ENCODE measurements around the gene SHROOM2. TPM values are rescaled to one million over a fixed set of nuclear protein-coding genes. Genes with fewer than 3 reads are reported as not detected.

SHROOM2 gene
- total RNA-seq, 1 donor from 2014 or later: 33.0 TPM

DNA sequence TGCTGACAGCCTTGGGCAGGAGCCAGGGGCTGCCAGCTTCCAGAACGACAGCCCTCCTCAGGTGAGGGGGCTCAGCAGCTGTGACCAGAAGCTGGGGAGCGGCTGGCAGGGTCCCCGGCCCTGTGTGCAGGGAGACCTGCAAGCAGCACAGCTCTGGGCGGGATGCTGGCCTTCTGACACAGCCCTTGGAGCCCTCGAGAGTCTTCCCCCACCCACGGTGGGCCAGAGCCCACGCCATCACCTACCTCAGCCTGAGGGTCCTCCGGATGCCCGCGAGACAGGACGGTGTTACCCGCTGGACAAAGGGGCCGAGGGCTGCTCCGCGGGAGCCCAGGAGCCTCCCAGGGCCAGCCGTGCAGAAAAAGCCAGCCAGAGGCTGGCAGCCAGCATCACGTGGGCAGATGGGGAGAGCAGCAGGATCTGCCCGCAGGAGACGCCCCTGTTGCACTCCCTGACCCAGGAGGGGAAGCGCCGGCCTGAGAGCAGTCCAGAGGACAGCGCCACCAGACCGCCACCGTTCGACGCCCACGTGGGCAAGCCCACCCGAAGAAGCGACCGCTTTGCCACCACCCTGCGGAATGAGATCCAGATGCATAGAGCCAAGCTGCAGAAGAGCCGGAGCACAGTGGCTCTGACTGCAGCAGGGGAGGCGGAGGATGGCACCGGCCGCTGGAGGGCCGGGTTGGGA is 109.1 kb downstream of the SHROOM2 start:
- no peak for DNase-seq (ENCODE audit: low read depth)

DNA sequence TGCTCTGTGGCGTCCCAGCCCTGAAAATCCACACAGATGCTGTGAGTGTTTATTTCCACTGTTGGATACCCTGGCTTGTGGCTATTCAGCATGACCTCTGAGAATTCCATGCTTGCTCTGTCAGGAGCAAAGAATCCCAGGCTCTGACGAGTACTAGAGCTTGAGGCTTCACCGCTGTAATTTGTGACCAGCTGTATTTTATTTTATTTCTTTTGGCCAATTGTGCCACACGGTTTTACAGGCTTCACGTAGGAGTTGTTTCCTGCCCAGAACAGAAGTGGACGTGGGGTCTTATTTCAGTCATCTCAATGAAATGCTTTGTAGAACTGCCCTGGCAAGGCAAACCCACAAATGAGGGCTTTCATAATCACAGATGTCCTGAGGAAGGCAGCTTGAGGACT is 111.5 kb downstream of the SHROOM2 start:
- peak; percentile 18 for DNase-seq (ENCODE audit: low read depth)

DNA sequence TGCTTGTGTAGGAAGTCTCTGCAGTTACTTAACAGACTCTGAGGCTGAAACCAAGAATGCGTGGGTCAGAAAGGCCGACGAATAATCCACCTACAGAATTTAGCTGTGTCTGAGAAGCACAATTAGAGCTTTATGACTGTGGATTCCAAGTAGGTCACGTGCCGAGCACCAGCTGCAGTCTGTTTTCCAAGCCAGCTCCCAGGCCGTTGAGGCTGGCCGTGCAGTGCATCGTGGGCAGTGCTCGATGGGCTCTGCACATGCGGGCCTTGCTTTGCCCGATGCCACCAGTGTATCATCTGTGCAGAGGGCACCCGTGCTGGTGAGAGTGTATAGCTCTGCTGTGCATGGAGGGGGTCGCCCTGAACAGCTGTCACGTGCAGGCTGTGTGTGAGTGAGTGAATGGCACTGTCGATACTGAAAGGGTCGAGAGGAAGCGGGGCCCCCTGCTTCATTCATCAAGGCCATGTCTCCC is 113.4 kb downstream of the SHROOM2 start:
- DNase-seq (ENCODE audit: low read depth): peak; percentile 22

DNA sequence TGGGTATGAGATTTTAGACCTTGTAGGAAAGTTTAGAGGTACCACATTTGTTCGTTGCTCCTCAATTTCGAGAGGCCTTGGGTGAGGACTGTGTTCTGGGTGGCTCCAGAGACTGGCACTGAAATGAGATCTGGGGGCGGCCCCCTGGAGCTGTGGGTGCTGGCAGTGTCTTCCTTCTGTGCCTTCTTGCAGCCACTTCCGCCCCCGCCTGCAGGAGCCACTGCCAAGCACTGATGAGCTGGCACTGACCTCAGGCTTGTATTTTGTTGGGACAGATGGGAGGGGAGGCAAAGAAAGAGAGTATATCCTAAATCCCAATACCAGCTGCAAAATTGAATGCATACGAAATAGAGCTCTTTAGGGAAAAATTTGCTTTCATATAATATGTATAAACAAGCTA is 116.4 kb downstream of the SHROOM2 start:
- DNase-seq (ENCODE audit: low read depth): no peak

DNA sequence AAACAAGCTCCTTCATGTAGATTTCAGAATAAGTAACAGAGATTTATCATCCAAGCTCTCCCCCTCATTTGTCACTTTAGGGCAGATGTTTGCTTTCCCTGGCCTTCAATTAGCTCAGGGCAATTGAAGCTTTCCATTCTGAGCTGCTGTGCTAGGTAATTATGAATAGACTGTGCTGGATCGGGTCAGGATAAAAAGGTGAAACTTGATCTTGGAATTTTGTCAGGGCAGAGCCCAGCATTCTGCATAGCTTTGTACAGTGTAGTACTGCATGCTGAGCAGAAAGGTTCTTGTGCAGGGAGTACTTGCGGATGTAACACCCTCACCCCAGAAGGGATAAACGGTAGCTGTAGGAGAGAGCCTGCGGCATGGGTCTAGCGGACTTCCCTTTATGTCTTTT is 116.9 kb downstream of the SHROOM2 start:
- no peak for DNase-seq (ENCODE audit: low read depth)

DNA sequence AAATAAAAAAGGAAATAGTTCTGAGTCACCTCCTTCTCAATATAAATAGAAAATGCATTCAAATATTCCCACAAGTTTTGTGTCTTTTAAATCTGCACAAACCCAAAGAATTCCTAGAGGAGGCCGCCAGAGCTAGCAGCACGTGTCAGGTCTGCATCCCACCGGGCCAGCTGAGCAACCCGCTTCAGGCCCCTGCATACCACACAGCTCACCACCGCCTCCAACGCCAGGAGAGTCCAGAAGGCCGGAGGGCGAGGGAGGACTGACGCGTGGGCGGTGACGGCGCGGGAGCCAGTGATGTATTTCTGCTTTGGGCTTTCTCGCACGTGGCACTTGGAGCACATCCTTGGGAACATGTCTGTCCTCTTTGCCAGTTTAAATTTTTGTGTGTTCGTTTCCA is 119.1 kb downstream of the SHROOM2 start:
- no peak for DNase-seq (ENCODE audit: low read depth)

DNA sequence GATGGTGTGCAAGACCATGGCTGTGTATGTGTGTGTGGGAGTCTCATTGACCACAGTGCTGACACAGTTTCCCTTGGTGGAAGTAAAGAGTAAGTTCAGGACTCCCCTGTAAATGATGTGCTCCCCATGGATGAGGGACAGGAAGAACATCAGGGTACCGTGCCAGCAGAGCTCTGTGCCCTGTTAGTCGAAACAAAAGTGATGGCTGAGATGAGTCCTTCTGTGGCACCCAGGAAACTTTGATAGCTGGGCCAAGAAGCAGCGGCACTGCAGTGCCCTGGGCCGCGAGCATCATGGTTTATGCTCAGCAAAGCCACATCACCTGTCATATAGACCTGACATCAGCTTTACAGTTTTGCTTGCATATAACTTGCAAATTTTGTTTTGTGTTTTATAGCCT is 119.5 kb downstream of the SHROOM2 start:
- no peak for DNase-seq (ENCODE audit: low read depth)

DNA sequence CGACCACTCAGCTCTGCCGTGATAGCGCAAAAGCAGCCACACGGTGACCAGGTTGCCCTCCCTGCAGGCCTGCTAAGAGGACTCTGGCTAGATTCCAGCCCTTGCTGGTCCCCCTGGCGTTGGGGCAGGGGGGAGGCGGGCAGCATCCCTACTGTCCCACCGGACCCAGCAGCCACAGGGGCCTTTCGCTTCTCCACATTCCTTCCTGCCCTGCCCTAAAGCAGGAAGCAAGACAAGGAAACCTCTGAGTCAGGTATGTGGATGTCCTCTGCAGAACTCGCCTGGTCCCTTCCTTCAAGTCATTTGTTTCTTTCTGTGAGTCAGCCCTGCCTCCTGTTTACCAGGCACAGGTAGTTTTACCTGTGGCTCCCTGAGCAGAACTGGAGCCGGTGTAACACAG is 120.7 kb downstream of the SHROOM2 start:
- peak; percentile 23 for DNase-seq (ENCODE audit: low read depth)

DNA sequence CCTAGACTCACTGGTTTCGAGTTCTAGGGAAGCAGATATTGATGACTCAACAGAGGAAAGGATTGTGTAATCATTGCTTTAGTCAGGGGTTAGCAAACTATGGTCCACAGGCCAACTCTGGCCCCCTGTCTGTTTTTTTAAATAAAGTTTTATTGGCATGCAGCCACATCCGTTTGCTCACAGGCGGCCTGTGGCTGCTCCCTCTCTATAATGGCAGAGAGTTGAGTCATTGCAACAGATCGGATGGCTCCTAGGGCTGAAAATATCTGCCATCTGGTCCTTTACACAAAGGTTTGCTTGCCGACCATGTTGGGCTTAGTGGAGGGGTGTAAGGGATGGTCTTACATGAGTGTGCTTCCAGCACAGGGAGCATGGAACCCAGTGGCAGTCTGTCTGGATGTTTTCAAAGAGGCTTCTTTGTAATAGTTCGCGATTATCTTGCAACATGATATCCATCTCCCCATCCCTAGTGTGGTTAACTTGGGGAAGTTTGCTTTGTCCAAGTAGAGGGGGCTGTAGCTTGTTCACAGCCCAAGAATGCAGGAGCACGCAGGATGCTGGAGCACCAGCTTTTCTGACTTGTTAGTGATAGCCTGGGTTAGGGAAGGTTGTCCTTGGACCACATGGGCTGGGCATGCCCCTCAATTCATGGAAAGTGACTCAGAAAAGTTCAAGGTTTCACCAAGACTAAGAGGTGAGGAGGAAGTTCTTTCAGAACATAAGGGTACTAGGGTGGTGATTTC is 121.6 kb downstream of the SHROOM2 start:
- peak; percentile 19 for DNase-seq (ENCODE audit: low read depth)

DNA sequence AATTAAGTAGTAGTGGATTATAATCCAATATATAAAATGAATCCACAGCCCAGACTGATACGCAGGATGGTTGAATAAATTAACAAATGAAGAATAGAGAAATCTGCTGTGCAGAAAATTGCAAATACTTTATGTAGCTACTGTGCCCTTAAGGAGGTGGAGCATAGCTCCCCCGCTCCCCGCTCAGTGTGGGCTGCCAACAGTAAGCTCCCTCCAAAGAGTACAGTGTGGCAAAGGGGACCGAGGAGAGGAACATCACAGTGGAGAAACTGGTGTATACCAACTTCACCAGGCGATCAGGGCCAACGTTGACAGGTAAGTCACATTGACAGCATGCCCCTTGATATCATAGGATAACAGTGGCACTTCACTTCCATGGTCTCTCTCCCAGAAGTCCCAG is 123.0 kb downstream of the SHROOM2 start:
- DNase-seq (ENCODE audit: low read depth): no peak

DNA sequence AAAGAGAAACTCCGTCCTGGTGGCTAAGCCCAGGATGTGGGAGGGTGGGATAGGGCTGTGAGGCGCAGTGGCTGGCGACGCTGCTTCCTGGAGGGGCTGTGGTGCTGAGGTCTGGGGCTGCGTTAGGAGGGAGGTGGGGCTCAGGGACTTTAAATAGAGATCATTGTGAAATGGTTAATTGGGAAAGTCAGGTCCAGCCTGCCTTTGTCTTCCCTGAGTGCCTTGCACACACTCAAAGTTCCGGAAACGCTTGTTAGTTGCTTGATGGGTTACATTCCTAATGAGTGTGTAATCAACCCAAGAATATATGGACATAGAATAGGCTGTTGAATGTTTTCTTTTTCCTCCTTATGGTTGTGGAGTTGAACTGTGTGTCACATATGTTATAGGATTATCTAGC is 125.3 kb downstream of the SHROOM2 start:
- DNase-seq (ENCODE audit: low read depth): peak; percentile 33

DNA sequence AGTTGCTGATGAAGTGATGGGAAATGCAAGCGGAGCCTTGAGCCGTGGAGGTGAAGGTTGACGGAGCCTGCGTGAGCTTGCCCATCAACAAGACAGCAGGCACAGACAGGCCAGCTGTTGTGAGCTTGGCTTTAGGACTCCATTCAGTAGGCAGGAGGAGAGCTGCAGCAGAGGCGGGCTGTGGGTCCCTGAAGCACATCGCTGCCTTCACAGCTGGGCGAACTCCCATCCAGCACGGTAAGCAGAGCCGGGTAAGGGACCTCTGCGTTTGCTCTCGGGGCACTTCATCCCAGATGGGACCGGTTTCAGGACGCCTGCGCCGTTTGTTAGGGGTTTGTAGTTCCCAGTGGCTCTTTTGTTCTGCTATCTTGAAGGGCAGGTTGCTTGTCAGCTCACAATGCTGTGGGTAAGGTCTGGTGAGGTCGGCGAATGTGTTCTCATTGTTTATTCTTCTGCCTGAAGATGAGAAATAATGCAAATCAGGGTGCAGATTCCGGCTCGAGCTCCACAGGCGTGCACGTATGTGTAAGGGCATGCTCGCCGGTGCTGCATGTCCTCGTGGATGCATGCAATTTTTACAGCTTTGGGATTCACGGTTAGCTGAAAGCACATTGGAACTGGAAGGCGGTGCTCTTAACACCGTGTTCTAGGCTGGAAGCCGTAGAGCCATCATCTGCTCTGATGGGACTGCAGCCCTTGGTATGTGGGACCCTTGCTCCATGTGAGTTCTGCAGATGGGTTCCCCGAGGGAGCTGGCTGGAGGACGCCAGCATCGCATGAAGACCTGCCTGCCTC is 126.3 kb downstream of the SHROOM2 start:
- DNase-seq (ENCODE audit: low read depth): no peak

DNA sequence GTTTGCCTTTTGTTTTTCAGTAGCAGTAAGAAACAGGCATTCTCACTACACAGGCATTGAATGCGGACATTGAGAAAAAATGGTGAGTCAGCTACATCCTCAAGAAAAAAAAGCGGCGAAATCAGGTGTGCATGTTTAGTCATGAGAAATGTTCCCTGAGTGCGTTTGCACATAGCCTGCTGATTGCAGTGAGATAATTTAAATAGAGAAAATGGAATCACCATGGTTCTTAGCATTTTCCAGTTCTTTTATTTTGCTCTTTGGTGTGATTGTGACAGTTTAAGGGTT is 126.9 kb downstream of the SHROOM2 start:
- peak; percentile 34 for DNase-seq (ENCODE audit: low read depth)

DNA sequence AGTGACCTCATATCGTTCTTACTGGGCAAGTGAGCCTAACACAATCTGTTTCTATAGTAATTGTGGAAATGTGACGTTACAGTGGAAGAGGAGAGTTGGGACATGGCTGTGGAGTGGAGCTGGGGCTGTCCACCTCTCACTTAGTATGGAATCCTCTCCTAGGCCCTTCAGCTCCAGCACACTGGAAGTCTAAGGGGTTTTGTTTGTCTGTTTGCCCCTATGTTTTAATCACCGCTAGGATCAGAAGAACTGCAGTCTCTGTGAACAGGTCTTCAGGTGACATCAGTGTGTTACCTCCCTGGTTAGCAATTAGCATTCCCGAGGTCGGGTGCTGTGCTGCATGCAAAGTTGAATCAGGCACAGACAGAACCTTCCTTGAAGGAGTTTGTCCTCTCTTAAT is 131.6 kb downstream of the SHROOM2 start:
- no peak for DNase-seq (ENCODE audit: low read depth)

DNA sequence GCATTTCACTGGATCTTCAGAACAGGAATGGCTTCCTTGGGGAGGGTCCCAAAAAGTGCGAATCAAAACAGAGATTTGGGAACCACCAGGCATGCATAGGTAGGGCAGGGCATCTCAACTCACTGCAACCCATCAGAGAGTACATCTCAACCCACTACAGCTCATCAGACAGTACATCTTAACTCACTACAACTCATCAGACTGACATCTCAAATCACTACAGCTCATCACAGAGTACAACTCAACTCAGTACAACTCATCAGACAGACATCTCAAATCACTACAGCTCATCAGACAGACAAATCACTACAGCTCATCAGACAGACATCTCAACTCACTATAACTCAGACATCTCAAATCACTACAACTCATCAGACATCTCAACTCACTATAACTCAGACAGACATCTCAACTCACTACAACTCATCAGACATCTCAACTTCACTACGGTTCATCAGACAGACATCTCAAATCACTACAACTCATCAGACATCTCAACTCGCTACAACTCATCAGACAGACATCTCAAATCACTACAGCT is 133.5 kb downstream of the SHROOM2 start:
- no peak for DNase-seq (ENCODE audit: low read depth)

DNA sequence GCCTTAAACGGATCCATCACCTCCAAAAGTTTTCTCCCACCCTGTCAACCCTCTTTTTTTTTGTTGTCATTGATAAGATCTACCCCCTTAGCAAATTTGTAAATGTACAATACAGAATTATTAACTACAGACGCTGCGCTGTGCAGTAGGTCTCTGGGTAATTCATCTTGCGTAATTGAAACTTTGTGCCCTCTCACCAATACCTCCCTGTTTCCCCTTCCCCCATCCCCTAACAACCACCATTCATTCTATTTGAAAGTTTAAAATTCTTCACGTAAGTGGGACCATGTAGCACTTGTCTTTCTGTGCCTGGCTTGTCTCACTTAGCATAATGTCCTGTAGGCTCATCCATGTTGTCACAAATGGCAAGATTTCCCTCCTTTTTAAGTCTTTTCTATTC is 135.2 kb downstream of the SHROOM2 start:
- no peak for DNase-seq (ENCODE audit: low read depth)

DNA sequence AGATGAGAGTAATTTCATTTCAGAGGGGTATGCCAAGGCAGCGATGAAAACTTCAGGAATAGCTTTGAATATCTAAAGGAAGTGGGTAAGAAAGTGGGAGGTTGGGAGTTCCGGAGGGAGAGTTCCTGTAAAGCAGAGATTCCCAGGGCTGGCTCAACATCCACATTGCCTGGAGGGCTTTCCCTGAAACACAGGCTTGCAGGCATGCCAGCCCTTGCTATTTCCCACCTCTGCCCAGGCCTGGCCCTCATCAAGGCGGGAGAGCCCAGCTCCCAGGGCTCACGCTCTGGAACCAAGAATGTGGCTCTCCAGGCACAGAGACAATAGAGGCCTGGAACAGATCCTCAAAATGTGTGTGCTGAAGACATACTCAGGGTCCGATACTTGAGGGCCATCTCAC is 137.1 kb downstream of the SHROOM2 start:
- DNase-seq (ENCODE audit: low read depth): no peak

DNA sequence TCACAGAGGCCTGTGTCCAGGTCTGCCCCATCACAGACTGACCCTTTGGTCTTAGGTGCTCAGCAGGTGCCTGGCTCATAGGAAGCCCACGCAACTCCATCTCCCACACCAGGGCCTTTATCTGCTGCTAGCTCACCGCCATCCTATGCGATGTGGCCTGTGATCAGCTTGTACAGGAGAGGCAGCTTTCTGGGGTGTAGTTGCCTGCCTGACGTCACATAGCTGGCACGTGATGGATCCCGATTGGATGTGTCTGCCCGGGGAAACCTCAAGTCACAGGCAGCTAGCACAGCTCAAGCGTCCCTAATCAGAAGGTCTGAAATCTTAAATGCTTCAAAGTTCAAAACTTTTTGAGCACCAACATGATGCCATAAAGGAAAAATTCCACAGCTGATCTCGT is 139.8 kb downstream of the SHROOM2 start:
- DNase-seq (ENCODE audit: low read depth): no peak

DNA sequence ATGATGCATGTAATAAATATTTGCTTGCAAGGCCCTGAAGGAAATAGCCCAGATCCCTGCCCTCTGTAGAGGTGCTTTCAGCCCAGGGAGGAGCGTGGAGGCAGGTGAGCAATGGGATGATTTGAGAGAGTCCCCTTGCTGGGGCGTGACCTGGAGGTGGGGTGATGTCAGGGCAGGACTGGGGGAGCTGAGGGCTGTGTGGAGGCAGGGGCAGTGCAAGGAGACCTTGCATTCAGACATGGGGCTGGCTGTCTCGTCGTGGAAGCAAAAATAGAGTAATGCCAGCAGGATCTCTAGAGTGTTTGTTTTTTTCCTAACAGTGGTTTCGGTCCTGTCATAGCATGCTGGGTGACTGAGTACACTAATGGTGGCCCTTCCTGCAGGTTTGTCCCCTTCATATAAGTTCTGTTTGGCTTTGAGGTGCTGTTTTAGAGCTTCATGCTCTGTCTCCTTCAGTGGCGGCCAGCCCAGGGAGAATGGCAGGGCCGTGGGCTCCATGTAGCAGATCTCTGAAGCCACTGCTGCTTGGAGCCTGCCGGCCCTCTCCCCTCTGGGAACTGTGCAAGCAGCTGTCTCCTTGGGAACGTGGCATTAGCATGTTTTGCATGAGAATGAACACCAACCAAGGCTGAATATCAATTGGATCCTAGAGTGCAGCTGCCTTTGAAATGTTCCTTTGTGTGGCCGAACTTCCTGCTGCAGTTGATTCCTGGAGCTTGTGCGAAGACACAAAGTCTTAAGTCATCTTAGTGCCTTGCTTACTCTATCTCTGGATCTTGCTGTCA is 141.7 kb downstream of the SHROOM2 start:
- DNase-seq (ENCODE audit: low read depth): no peak

DNA sequence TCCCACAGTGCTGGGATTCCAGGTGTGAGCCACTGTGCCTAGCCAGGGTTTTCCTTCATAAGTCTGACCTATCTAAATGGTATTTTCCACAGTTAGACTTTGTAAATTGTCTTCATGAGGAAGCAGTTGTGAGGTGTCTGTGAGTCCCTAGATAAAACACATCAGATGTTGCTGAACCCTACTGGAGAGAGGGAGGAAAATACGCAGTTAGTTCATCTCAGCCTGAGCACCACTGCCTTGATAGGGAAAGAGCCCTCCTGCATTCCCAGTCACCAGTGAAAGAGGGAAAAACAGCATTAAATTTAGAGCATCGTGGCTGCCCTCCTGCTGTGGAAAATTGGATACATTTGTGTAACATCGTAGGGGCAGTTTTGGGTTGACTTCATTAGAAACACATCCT is 149.2 kb downstream of the SHROOM2 start:
- DNase-seq (ENCODE audit: low read depth): no peak

DNA sequence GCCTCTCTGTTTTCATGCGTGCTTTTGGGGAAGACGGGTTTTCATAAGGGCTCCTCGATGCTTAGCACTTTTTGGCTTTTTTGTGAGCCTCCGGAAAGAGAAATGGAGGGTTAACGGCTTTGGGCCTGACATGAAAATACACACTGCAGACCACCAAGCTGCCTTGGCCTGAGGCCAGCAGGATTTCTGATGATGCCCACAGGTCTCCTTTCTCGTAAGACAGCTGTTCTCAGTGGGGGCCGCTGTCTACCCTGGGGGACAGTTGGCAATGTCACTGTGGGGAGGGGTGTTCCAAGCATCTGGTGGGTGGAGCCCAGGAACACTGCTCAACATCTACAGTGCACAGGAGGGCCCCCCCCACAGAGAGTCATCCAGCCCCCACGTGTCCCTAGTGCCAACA is 151.5 kb downstream of the SHROOM2 start:
- DNase-seq (ENCODE audit: low read depth): no peak

DNA sequence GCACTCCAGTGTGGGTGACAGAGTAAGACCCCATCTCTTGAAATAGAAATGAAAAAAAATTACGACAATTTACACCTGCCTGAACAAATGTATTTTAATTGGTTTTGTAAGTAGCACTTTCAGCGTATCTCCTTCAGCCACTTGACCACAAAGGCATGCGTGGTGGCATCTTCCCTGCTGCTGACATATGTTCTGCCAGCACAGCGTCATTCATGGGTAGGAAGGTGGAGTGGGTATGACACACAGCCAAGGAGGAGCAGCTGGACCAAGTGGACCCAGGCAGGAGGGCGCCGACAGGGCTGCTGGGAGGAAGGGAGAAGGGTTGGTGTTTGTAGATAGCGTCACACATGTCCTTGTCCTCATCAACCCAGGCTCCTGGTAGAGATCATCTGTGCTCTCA is 152.3 kb downstream of the SHROOM2 start:
- no peak for DNase-seq (ENCODE audit: low read depth)

Measured in renal cortical epithelial cell (primary cell).